Measurements from ENCODE around the gene HADHB.

The HADHB gene

DNA sequence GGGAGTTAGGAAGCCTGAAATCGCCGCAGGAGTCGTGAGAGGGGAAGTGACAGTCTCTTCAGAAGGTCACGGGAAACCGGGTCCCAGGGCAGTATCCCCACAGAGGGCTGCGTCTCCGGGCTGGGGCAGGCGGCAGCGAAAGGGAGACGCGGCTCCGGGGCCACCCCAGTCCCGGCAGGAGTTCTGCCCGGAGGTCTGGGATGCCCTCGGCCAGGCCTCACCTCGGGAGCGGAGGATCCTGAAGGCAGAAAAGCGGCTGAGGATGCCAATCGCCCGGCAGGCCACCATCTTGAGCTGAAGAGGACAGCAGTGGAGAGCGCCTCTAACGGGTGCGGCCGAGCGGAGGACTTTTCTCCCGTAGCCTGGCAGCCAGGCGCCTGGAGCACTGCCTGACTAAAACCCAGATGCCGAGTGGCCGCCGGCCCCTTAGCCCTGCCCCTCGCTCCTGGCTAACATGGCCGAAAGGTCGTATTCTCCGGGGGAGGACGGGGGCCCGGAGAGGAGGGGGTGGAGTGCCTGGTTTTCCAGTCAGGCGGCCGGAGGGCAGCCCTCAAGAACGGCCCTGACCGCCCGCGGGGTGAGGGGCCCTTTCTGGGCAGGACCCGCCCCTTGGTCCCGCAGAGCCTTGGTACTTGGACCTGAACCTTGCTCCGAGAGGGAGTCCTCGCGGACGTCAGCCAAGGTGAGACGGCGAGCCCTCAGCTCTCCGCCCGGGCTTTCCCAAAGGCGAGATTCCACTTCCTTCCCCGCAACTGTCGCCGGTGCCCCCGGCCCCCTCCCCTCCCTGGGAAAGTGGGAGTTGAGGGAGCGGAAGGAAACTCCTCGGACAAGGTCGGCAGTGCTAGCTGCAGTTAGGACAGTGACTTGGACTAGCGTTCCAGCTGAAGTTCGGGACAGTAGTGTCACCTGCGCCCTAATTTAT is at the start of gene HADHB, which contains the start of gene HADHA:
Gene HADHB, plus strand, starts transcription at position 631 of the 922 bp plus-strand sequence. CDS start 9,316 bp downstream, outside the sequence.
Gene HADHA, minus strand, starts transcription at position 324 of the 922 bp plus-strand sequence. Its CDS starts 36 bp downstream, at position 288.
- in situ Hi-C loops (cut with HindIII; ENCODE audit: low sequenced_read_pairs) = no loop called here

- in situ Hi-C loops (cut with HindIII; ENCODE audit: low sequenced_read_pairs) = no loop called here
Measured at GRCh38 chr2:26195040-26195984, 49.4 kb upstream of the HADHB start.

GRCh38 chr2:26196683-26197418 is 47.9 kb upstream of the HADHB start:
- in situ Hi-C loops (cut with HindIII; ENCODE audit: low sequenced_read_pairs) = no loop called here

DNA sequence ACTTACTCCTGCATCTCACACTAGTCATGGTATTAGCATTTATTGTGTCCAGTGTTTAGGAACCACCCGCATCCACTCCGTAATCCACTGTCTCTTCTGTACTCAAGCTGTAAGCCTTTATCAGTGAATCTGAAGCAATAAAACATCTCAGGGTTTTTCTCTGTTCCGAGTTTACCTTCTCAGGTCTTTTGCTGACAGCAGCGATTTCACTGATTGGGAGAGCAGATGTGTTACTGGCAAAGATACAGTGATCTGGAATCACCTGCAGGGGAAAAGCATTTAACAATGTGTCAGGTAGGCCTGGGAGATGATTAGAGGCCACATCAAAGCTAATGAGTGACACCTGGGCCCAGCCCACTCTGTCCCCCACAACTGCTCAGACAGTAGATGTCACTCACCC is 47.2 kb upstream of the HADHB start:
- in situ Hi-C loops (cut with HindIII; ENCODE audit: low sequenced_read_pairs) = no loop called here

DNA sequence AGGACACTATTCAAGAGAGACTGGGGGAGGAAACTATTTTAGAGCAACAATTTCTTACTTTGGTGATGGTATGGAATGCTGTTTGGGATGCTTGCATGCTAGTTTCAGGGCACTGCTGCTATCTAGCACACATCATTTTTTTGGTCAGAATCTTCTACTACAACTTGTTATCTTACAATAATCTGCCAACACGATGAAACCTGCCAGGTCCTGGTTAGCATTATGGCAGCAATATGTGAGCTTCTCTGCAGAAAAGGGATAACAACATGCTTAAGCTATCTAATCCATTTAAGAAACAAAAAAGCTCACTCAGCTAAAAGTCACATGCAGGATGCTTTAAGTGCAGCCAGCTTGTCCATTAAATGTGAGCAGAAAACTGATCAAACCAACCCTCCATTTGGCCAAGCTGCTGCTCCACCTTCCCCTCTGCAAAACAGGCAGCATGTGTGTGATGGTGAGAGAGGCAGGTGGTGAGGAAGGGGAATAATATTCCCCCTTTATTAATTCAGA is 41.7 kb upstream of the HADHB start:
- in situ Hi-C loops (cut with HindIII; ENCODE audit: low sequenced_read_pairs) = no loop called here

GRCh38 chr2:26203906-26204305 is 40.8 kb upstream of the HADHB start:
- in situ Hi-C loops (cut with HindIII; ENCODE audit: low sequenced_read_pairs) = no loop called here

DNA sequence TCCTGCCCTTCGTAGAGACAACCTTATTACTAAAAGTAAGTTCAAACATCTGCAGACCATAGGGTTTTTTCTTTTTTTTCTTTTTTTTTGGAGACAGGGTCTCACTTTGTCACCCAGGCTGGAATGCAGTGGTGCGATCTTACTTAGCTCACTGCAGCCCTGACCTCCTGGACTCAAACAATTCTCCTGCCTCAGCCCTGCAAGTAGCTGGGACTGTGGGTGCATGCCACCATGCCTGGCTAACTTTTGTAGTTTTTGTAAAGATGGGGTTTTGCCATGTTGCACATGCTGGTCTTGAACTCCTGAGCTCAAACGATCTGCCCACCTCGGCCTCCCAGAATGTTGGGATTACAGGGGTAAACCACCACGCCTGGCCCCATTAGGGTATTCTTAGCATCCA is 32.7 kb upstream of the HADHB start:
- in situ Hi-C loops (cut with HindIII; ENCODE audit: low sequenced_read_pairs) = loop anchor here (5.0 kb wide), 1 partner anchor 40 kb away; no protein-coding TSS in a partner anchor

- in situ Hi-C loops (cut with HindIII; ENCODE audit: low sequenced_read_pairs) = loop anchor here (5.0 kb wide), 1 partner anchor 38 kb away; no protein-coding TSS in a partner anchor
Measured at GRCh38 chr2:26214759-26215158, 30.0 kb upstream of the HADHB start.

DNA sequence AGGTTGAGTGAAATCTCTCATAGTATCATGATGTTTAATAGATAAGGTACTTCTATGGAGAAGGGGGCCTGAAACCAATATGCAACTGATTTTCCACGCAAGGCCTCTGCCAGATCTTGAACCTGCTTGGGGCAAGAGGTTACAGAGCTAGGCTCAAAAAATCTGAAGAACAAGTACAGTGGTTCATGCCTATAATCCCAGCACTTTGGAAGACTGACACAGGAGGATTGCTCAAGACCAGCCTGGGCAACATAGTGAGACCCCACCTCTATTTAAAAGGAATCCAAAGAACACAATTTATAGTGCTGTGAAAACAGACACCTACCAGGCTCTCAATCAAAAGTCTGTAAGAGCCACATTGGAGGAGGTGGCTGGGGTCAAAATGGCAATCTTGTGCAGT is 28.9 kb upstream of the HADHB start:
- in situ Hi-C loops (cut with HindIII; ENCODE audit: low sequenced_read_pairs) = no loop called here

GRCh38 chr2:26216587-26216986 is 28.2 kb upstream of the HADHB start:
- in situ Hi-C loops (cut with HindIII; ENCODE audit: low sequenced_read_pairs) = no loop called here

- in situ Hi-C loops (cut with HindIII; ENCODE audit: low sequenced_read_pairs) = no loop called here
Measured at GRCh38 chr2:26217720-26218119, 27.0 kb upstream of the HADHB start.

DNA sequence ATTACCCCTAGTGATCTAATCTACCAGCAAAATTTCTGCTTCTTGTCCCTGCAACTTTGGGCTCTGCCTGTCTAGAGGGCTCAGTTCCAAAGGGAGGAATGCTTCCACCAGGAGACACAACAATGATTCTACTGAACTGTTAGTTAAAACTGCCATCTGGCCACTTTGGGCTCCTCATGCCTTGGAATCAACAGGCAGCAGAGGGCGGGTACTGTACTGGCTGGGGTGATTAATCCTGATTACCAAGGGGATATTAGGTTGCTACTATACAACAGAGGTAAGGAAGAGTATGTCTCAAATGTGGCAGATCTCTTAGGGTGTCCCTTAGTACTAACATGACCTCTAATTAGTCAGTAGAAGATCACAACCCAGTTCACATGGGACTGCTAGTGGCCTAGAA is 21.7 kb upstream of the HADHB start:
- in situ Hi-C loops (cut with HindIII; ENCODE audit: low sequenced_read_pairs) = no loop called here

GRCh38 chr2:26224095-26224494 is 20.6 kb upstream of the HADHB start:
- in situ Hi-C loops (cut with HindIII; ENCODE audit: low sequenced_read_pairs) = no loop called here

DNA sequence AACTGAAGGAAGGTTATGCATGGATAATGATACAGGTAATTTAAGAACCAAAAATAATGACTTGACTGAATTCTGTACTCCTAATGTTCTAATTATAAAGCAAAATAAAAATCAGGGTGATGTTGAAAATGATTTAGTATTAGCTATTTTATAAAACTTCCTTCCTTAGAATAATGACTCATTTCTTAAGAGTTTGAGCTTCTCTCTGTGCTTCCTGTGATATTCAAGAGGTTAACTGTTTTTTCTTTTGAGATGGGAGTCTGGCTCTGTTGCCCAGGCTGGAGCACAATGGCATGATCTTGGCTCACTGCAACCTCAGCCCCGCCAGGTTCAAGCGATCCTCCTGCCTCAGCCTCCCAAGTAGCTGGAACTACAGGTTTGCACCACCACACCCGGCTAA is 15.1 kb upstream of the HADHB start:
- in situ Hi-C loops (cut with HindIII; ENCODE audit: low sequenced_read_pairs) = no loop called here

GRCh38 chr2:26230806-26231205 is 13.9 kb upstream of the HADHB start:
- in situ Hi-C loops (cut with HindIII; ENCODE audit: low sequenced_read_pairs) = no loop called here

GRCh38 chr2:26235089-26235488 is 9.7 kb upstream of the HADHB start:
- in situ Hi-C loops (cut with HindIII; ENCODE audit: low sequenced_read_pairs) = no loop called here

DNA sequence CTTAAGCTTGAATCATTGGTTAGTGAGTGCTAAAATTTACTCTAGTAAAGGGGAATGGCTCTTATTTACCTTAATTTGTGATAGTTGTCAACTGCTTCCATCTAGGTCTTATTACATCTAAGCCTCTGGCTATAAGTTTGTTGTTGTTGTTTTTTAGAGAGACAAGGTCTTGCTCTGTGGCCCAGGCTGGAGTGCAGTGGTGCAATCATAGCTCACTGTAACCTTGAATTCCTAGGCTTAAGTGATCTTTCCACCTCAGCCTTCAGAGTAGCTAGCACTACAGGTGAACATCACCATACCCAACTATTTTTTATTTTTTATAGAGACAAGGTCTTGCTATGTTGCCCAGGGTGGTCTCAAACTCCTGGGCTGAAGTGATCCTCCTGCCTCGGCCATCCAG is 6.9 kb upstream of the HADHB start:
- in situ Hi-C loops (cut with HindIII; ENCODE audit: low sequenced_read_pairs) = no loop called here

GRCh38 chr2:26238311-26238958 is 6.3 kb upstream of the HADHB start:
- in situ Hi-C loops (cut with HindIII; ENCODE audit: low sequenced_read_pairs) = no loop called here

- in situ Hi-C loops (cut with HindIII; ENCODE audit: low sequenced_read_pairs) = no loop called here
Measured at GRCh38 chr2:26241928-26242436, 2.8 kb upstream of the HADHB start.
